Anterior cingulate cortex (tissue), 58 donors: Measurements from ENCODE around the gene CD86.

Experiments
- DNase-seq, 58 donors: peaks; one replicate each; lab custom pipeline; 2025; lab: John Stamatoyannopoulos, UW

Gene CD86

DNA sequence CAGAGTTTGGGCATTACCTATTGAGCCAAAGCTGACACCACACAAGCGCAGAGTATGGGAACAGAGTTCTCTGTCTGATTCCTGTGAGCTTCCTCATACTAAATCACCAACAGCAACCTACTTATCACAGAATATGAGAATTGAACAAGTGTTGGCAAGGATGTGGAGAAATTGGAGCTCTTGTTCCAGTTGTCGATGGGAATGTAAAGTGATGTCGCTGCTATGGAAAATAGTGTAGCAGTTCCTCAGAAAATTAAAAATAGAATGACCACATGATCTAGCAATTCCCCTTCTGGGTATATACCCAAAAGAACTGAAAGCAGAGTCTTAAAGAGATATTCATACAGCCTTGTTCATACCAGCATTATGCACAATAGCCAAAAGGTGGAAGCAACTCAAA lies 33.4 kb downstream of the CD86 start:
- DNase-seq, result no peak

DNA sequence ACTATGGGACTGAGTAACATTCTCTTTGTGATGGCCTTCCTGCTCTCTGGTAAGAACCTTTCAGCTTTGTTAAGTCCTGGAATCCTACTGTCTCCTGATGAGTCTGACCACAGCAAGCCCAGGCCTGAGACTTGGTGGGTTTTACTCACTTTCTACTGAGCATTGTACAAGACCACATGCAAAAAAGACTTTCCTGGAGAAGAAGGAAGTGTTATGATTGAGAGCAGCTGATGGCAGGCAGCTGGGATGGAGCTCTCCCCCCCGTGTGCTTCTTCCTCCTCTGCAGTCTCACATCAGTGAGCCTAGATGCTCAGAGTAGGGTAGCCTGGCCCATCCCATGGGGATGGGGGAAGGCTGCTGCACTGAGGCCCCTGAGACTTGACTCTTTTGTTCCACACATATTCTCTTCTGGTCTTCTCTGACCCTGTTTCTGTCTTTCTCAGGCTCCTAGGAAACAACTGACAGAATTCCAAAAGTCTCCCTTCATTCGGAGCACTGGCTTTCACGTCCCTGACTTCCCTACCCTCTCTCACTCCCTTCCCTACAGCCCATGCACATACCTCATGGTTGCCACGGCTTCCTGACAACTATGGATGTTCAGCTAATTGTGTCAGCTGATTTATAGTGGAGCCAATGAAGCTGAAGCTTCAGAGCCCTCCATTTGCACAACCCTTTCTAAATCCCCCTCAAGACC lies 36.6 kb downstream of the CD86 start:
- no peak for DNase-seq

DNA sequence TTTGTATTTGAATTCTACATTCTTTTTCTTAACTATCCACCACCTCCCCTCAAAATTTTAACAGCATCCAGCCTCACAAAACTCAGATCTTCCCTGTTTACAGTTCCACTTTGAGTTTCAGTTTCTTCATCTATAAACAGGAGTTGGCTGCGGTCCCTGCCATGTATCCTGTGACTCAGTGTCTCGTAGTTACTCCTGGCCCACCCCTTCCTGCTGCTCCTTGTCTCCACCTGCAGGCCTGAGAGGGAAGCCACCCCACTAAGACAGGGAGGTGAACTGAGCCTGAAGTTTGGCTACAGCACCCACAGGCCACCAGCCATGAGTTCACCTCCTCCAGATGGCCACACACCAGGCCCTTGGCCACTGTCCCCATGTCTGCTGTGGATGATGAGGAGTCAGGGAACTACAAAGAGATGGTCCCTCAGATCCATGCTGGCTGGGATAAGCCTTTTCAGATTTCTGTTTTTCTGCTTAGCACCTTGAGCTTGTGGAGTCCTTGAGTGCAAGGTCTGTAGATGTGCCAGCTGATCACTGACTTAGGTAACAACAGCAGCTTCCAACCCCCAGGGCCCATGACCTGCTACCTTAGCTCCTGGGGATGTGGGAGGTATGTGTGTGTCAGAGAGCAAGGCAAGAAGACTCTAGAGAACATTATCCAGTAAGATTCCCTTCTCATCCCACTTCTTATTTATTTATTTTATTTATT lies 37.5 kb downstream of the CD86 start:
- peak in 1 of 58 donors; percentile 4 for DNase-seq

DNA sequence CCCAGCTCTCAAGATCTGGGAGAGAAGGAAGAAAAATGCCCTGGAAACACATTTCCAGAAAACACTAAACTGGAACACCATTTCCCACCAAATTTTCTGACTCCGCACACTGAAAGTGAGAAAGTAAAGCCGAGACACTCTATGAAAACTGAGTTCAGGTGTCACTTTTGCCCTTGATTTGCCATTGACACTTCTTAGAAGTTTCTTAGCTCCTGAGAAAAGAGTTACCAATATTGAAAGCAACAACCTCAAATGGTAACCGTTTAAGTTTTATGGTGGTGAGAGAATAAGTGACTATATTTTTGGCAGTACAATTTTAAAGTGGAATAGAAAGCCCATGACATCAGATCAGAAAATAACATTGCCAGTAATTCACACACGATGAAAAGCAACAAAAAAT lies 39.0 kb downstream of the CD86 start:
- DNase-seq, result no peak

DNA sequence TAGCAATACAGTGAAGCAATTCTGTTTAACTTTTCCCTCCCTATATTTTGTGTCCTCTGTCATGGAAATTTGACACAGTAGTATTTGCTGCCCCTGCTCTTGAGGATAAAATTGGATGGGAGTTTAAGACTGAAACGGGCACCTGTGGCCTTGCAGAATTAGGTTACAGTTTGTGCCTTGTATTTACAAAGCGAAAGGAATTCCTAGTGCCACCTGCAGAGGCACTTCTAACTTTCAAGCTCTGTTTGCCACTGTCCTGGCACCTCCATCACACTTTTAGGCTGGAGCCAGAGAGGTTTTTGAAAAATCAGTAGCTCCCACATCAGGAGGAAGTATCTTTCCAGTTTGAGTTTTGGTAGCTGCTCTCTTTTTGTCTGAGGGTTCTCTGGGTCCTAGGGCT lies 39.5 kb downstream of the CD86 start:
- no peak for DNase-seq

DNA sequence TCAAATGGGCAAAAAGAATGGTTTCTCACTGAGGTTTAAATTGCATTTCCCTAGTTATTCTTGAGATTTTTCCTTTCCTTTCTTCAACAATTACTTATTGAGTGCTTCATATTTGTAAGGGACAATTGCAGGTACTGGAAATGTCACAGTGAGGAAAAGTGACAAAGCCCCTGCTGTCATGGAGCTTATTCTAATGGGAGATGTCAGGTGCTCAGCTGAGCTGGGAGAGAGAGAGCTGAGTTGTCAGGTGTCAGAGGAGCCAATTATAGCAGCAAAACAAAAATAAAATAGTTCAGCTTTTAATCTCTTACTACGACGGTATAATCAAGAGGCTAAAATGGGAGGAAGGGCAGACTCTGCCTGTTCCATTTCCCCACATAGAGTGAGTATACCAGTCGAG lies 42.0 kb downstream of the CD86 start:
- DNase-seq, result no peak

DNA sequence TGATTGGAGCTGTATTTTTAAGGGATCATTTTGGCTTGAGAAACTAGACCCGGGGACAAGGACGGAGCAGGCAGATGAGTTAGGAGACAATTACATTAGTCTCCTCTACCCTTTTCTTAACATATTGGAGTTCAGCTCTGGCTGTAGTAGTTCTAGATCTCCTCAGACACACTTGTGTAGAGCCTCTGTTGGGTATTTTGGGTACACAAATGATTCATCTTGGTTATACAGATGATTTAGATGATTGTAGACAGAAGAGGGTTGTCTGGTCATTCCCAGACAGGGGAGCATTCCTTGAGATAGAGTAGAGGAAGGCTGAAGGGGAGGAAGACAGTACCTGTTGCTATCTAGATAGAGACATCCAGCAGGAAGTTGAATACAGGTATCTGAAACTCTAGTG lies 43.4 kb downstream of the CD86 start:
- DNase-seq, result no peak

DNA sequence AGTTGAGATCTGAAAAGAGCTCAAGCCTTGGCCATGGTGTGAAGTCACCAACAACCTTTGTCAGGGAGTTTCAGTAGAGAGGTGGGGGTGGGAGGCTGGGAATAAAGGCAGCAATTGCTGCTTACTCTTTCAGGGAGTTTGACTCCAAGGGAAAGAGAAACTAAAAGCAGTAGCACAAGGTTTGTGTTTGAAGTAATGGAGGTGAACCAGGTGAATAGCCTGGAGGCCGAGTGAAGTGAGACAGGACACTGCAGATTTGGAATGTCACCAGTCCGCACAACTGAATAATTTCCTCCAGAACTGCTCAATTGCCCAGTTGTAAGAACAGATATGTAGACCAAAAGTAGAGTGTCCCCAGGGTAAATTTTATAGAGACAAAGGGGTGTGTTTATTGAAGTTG lies 44.1 kb downstream of the CD86 start:
- DNase-seq, result no peak

DNA sequence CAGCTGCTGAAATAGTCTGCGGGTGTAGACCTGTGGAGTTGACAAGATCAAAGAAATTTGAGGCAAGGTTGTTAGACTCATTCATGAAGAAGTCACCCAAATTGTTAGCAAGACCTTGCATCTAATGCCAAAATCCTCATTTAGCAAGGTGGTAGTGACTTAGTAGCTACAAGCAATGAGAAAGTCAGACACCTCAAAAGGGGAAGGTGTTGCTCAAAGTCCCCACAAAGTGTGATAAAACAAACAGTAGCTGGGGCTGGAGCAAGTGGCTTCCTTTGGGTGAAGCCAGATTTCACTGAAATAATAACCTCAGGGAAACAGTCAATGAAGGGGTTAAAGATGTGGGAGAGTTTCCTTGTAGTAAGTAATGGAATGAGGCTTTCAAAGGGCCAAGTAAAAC lies 44.9 kb downstream of the CD86 start:
- DNase-seq, result no peak

DNA sequence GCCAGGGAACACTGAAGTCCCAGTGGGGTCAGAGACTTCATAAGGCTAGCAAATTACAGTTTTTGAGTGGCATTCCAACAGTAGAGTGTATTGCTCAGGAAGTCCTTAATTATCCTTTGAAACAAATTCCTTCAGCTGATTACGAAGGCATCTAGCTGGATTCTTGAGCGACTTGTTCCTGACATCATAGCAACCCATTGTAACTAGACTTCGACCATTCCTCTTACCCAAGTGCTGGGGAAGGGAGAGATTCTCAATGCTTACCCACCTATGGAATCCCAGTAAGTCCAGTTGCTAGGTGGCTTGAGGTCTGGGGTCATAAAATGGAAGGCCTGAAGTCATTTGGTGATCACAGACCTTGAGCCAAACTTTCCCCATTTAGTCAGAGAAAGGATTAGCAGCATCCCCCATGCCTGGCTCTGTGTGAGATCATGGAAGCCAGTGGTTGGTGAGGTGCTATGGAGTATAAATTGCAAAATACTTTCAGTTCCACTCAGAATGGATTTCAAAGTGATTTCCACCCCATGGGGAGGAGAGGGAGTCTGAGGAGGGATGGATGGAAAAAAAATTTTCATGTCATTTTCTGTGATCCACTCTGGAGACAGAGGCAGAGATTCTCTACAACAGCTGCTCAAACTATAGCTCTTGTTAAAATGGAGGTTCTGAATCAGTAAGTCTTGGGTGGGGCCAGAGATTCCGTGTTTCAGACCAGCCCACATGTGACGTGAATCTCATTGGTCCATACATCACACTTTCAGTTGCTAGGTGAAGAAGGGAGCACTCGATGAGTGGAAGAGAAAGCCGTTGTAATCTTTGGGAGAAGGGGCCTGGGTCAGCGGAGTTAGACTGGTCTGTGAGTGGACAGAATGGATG lies 45.7 kb downstream of the CD86 start:
- no peak for DNase-seq

DNA sequence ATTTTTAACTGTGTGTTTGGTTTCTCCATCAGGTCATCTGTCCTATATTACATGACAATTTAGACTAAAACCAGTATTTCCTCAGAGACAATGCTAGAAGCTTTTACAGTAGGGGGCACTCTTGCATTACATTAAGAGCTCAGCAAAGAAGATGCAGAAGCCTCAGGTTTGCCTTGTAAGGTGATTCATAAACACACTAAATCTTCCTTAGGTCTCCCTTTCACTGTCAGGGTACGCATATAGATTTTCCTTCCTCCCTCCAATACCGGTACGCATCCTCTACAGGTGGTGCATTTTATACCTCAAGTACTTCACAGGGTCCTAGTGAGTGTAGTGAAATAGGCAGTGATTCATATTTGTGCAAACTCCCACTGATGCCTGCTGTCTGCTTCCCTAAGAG lies 46.5 kb downstream of the CD86 start:
- DNase-seq, result no peak

DNA sequence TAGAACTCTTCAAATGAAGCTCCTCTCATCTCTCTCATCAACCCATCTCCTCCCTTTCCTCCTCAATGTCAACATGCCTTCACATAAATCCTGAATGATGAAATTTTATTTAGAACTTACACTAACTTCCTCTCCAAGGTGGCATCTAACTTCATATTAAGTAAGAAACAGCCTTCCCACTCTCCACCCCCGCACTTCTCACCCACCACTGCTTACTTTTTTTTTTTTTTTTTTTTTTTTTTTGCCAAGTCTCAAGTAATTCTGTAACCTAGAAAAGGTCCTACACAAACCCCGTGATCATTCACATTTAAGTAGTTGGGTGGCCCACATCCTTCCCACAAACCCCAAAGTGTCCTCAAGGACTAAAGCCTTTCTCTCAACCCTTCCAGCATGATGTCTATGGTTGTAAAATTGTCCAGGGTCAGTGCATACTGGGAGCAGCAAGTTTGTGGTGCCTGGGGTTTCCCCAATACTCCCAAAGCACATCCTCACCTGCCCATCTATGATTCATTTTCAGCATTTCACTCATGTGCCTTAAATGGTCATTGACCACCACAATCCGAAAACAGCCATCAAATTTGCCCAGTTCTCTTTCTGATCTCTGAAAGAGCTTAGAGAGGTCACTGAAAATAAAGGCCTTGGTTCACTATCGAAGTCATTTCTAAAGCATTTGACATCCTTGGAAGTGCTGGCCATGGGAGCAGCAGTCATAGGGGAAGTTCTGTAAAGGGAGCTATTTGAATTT lies 47.2 kb downstream of the CD86 start:
- no peak for DNase-seq

DNA sequence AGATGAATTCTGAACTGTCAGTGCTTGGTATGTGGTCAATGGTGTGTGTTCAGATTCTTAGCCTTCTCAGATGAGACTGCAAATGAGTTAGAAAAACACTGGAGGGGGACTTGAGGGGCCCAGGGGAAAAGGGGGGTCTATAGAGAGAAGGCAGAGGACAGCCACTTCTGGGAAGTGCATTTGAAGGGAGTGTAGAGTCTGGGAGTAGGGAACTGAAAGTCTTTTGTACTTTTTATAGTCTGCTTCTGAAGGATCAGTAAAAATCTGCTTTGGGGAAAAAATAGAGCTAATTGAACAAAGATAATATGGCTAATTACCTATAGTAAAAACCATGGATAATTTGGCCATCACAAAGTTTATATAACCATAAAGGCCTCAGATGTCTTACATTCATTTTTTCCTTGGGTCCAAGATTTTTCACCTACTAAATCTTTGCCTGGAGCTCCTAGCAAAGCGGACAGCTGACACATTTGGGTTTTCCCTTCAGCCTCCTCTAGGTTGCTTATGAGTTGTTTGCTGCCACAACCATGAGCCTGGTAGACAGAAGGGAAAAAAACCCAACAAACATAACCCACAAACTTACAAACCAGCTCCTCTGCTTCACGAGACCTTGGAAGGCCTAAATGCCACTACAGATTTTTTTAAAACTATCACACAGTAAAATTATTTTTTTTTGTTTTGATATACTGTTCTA lies 48.8 kb downstream of the CD86 start:
- no peak for DNase-seq

DNA sequence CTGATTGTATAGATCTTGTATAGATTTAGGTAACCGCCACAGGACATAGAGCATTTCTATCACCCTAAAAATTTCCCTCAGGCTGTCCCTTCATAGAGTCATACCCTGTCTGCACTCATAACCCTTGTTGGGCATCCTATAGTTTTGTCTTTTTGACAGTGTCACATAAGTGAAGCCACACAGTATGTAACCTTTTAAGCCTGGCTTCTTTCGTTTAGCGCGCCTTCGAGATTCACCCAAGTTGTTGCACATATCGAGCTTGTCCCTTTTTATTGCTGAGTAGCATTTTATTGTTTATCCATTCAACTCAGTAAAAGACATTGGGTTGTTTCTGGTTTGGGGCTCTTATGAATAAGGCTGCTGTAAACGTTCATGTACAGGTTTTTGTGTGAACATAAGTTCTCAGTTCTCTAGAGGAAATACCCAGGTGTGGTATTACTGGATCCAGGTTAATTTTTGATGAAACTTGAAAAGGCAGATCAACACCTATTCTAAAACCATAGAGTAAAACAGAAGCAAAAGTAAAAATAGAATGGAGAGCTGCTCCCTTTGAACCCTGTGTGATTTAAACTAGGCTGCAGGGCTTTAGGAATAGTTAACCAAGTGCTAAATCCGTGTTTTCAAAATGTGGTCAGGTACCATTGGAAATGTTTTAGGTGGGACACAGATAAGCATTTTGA lies 49.5 kb downstream of the CD86 start:
- no peak for DNase-seq

DNA sequence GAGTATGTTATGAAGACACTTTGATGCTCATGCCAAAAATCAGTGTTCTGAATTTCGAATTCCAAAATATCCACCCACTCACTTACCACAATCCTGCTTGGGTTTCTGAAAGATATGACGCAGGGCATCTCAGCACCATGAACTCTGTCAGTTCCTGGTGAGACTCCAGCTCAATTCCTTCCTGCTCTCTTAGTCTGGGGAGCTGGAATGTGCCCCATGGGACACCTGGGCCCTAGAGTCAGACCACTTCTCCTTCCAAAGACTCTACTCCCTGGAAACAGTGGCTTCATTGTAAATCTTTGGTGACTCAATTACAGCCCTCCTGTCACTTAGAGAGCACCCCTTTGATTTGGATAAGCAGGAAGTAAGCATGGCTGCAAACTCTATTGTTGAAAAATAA lies 50.5 kb downstream of the CD86 start:
- no peak for DNase-seq

DNA sequence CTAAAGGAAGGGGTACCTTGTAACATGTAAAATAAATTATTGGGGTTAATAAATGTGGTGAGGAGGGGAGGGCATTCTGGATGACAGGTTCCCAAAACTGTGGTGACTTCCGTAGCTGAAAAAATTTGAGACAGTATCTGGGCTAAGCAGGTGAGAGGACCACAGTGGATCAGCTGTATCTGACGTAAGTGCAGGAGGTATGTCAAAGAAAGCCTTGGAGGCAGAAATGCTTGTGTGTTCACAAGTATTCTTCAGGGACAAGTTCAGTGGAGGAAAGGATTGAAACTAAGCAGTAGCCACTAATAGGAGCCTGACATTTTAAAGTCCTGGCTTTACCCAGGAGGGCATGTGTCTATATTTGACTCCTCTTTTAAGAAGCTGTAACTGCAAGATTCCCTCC lies 52.0 kb downstream of the CD86 start:
- no peak for DNase-seq

DNA sequence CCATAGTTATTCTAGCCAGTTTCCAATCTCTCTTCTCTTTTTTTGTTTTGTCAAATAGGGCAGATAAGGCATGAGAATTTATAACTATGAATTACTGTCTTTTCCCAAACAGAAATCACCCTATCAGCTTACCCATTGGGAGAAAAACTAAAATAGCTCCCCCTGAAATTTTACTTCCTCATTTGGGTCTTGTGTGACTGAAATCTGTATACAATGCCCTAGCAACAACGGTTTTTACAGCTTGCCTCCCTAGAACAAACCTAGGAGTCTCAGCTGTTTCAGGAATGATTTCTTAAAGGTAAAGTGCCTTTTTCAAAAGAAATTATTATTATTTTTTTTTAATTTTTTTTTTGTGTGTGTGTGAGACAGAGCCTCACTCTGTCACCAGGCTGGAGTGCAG lies 56.8 kb downstream of the CD86 start:
- DNase-seq, result no peak

DNA sequence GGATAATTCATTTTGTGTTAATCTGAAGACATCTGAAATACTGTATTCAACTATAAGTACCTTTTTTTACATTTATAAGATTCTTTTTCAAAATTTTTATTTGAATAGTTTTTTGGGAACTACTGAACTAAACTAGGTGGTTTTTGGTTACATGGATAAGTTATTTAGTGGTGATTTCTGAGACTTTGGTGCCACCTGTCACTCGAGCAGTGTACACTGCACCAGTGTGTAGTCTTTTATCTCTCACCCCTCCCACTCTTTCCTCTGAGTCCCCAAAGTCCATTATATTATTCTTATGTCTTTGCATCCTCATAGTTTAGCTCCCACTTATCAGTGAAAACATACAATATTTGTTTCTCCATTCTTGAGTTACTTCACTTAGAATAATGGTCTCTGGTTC lies 57.6 kb downstream of the CD86 start:
- DNase-seq, result no peak

DNA sequence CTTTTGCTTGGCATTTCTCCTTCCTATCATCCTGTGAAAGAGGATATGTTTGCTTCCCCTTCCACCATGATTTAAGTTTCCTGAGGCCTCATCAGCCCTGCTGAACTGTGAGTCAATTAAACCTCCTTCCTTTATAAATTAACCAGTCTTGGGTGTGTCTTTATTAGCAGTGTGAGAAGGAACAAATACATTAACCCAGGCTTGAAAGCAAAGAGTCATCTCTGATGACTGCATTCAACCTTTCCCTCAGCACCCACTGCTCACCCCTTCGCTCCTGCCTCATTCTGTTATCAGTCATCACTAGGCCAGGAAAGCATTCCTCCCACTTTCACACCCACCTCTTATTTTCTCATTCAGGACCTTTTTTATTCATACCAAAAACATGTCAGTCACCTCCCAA lies 68.7 kb downstream of the CD86 start:
- no peak for DNase-seq
